OCI-LY1 (cell line): ENCODE data around the gene VPS54.

ENCODE experiments used
- EZH2 ChIP-seq: fragments of 200-600 bp; sonication (generic), shearing (Covaris generic); IDR thresholded peaks from 2 replicates; pipeline ENCODE4 v1.8.0; 2017; ENCODE audit warnings: borderline replicate concordance, mixed run types, mild to moderate bottlenecking, antibody characterized with exemption, low read length, moderate library complexity, mixed read lengths
- TF ChIP-seq, protein P1 (sequence below): fragments of 200-600 bp; sonication (generic), shearing (Covaris generic); IDR thresholded peaks from 2 replicates; pipeline ENCODE4 v1.5.1; 2017; ENCODE audit warnings: mild to moderate bottlenecking, antibody characterized with exemption, low read length, moderate library complexity, mixed read lengths

- TF ChIP-seq, protein P1, sequence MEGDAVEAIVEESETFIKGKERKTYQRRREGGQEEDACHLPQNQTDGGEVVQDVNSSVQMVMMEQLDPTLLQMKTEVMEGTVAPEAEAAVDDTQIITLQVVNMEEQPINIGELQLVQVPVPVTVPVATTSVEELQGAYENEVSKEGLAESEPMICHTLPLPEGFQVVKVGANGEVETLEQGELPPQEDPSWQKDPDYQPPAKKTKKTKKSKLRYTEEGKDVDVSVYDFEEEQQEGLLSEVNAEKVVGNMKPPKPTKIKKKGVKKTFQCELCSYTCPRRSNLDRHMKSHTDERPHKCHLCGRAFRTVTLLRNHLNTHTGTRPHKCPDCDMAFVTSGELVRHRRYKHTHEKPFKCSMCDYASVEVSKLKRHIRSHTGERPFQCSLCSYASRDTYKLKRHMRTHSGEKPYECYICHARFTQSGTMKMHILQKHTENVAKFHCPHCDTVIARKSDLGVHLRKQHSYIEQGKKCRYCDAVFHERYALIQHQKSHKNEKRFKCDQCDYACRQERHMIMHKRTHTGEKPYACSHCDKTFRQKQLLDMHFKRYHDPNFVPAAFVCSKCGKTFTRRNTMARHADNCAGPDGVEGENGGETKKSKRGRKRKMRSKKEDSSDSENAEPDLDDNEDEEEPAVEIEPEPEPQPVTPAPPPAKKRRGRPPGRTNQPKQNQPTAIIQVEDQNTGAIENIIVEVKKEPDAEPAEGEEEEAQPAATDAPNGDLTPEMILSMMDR, result no peak
- no peak for TF ChIP-seq EZH2
Measured at GRCh38 chr2:63899639-63900038, 119.6 kb downstream of the VPS54 start.
